IMR-90 (cell line): ENCODE results near the gene MACC1. TPM values are rescaled to one million over a fixed set of nuclear protein-coding genes. Genes with fewer than 3 reads are reported as not detected.

Experiments
- ATAC-seq: fragments of 200-7000 bp; cut with Tn5 transposase; 2 replicates; pipeline ENCODE4 v1.9.1; 2020; ENCODE audit warnings: low read depth, mild to moderate bottlenecking, moderate library complexity
- BruUV-seq: library from RNA; stranded (reverse); fragments of 400-500 nt; replicated peaks from 2 replicates; lab custom pipeline; 2021; lab: Mats Ljungman, UMichigan
- CTCF ChIA-PET: fragments of 300-600 bp; formaldehyde crosslinking; extraction: SDS; loops from one replicate; lab custom pipeline; 2021; ENCODE audit warnings: antibody characterized with exemption; lab: Yijun Ruan, JAX
- POLR2A ChIA-PET: fragments of 300-600 bp; sonication (Branson Sonifier 250); formaldehyde crosslinking; loops from one replicate; lab custom pipeline; 2022; ENCODE audit warnings: antibody characterized with exemption; ENCODE audit not compliant: unreplicated experiment; lab: Charles Lee
- DNase-seq: peaks from one replicate; pipeline ENCODE4 v3.0.0; 2013
- H2AFZ ChIP-seq: replicated peaks from 2 replicates; pipeline ENCODE3; 2013; ENCODE audit warnings: low read length, mild to moderate bottlenecking; ENCODE audit not compliant: poor library complexity
- H2AK5ac ChIP-seq: 2 replicates; pipeline ENCODE4 v1.6.1; 2013; ENCODE audit warnings: low read depth, low read length, inconsistent platforms
- H2AK9ac ChIP-seq: replicated peaks from 2 replicates; pipeline ENCODE3; 2013; ENCODE audit warnings: mild to moderate bottlenecking, low read depth, low read length, moderate library complexity; ENCODE audit not compliant: poor library complexity
- H2BK120ac ChIP-seq: 2 replicates; pipeline ENCODE4 v1.6.1; 2013; ENCODE audit warnings: low read depth, low read length, inconsistent platforms
- H2BK15ac ChIP-seq: 3 replicates; pipeline ENCODE4 v1.6.1; 2013; ENCODE audit warnings: low read depth, low read length, inconsistent platforms
- H2BK20ac ChIP-seq: 2 replicates; pipeline ENCODE4 v1.6.1; 2013; ENCODE audit warnings: low read depth, mild to moderate bottlenecking, inconsistent platforms, low read length, moderate library complexity
- H2BK5ac ChIP-seq: 2 replicates; pipeline ENCODE4 v1.6.1; 2013; ENCODE audit warnings: mild to moderate bottlenecking, low read depth, low read length, inconsistent platforms; ENCODE audit not compliant: poor library complexity, severe bottlenecking
- H3K14ac ChIP-seq: replicated peaks from 2 replicates; pipeline ENCODE4 v1.6.1; 2013; ENCODE audit warnings: low read depth, low read length, inconsistent platforms
- H3K18ac ChIP-seq: 2 replicates; pipeline ENCODE4 v1.6.1; 2013; ENCODE audit warnings: low read depth, low read length, control low read depth
- H3K23ac ChIP-seq: 2 replicates; pipeline ENCODE4 v1.6.1; 2013; ENCODE audit warnings: low read depth, low read length, inconsistent platforms
- H3K27ac ChIP-seq: 2 replicates; pipeline ENCODE4 v1.5.1; 2013; ENCODE audit warnings: mild to moderate bottlenecking, control low read depth, low read length; ENCODE audit not compliant: insufficient read depth
- H3K27me3 ChIP-seq: 2 replicates; pipeline ENCODE4 v1.6.1; 2013; ENCODE audit warnings: low read length; ENCODE audit not compliant: control insufficient read depth, insufficient read depth
- H3K36me3 ChIP-seq: 2 replicates; pipeline ENCODE4 v1.6.1; 2013; ENCODE audit warnings: low read length, mixed read lengths; ENCODE audit not compliant: control insufficient read depth, insufficient read depth
- H3K4ac ChIP-seq: 2 replicates; pipeline ENCODE4 v1.6.1; 2013; ENCODE audit warnings: low read depth, low read length, inconsistent platforms
- H3K4me1 ChIP-seq: 2 replicates; pipeline ENCODE4 v1.6.1; 2013; ENCODE audit warnings: low read length, mixed read lengths; ENCODE audit not compliant: control insufficient read depth, insufficient read depth
- H3K4me2 ChIP-seq: 2 replicates; pipeline ENCODE4 v1.6.1; 2013; ENCODE audit warnings: low read depth, mild to moderate bottlenecking, control low read depth, low read length, moderate library complexity
- H3K4me3 ChIP-seq: 2 replicates; pipeline ENCODE4 v1.5.1; 2013; ENCODE audit warnings: low read depth, mild to moderate bottlenecking, control low read depth, low read length, moderate library complexity; ENCODE audit not compliant: insufficient read depth
- H3K56ac ChIP-seq: 2 replicates; pipeline ENCODE4 v1.6.1; 2013; ENCODE audit warnings: low read length, inconsistent platforms; ENCODE audit not compliant: insufficient read depth; ENCODE audit errors: extremely low read depth
- H3K79me1 ChIP-seq, 2 experiments: 2 replicates each; pipeline ENCODE4 v1.6.1; 2013; ENCODE audit warnings: low read length in 2 of 2, inconsistent platforms in 1 of 2, low read depth in 1 of 2
- H3K9ac ChIP-seq: 2 replicates; pipeline ENCODE4 v1.6.1; 2013; ENCODE audit warnings: low read depth, low read length, control low read depth
- H3K9me1 ChIP-seq: 2 replicates; pipeline ENCODE4 v1.6.1; 2013; ENCODE audit warnings: low read length, inconsistent platforms; ENCODE audit not compliant: insufficient read depth
- H3K9me3 ChIP-seq: 2 replicates; pipeline ENCODE4 v1.6.1; 2013; ENCODE audit warnings: low read length; ENCODE audit not compliant: control insufficient read depth, insufficient read depth
- H4K20me1 ChIP-seq: 2 replicates; pipeline ENCODE4 v1.6.1; 2013; ENCODE audit warnings: low read length, inconsistent platforms; ENCODE audit not compliant: insufficient read depth
- H4K5ac ChIP-seq: 2 replicates; pipeline ENCODE4 v1.6.1; 2013; ENCODE audit warnings: mild to moderate bottlenecking, low read depth, low read length, control low read depth
- H4K8ac ChIP-seq, 2 experiments: 2 replicates each; pipeline ENCODE4 v1.6.1; 2013; ENCODE audit warnings: low read depth in 2 of 2, low read length in 2 of 2, control low read depth in 1 of 2, inconsistent platforms in 1 of 2
- H4K91ac ChIP-seq: 2 replicates; pipeline ENCODE4 v1.6.1; 2013; ENCODE audit warnings: low read depth, low read length, inconsistent platforms; ENCODE audit not compliant: insufficient read depth
- CEBPB ChIP-seq: IDR thresholded peaks from 2 replicates; pipeline ENCODE4 v1.6.1; 2012; ENCODE audit warnings: low read depth, low read length, improper control_type of control experiment
- CHD1 ChIP-seq: IDR thresholded peaks from 2 replicates; pipeline ENCODE4 v1.6.1; 2012; ENCODE audit warnings: low read depth, low read length, improper control_type of control experiment
- ELK1 ChIP-seq: fragments of 150-350 bp; IDR thresholded peaks from 2 replicates; pipeline ENCODE4 v1.6.1; 2016; ENCODE audit warnings: low read depth, mild to moderate bottlenecking, low read length, moderate library complexity, borderline replicate concordance
- FOS ChIP-seq: fragments of 150-350 bp; IDR thresholded peaks from 2 replicates; pipeline ENCODE4 v1.6.1; 2016; ENCODE audit warnings: low read depth, low read length
- MAFK ChIP-seq: IDR thresholded peaks from 2 replicates; pipeline ENCODE4 v1.6.1; 2012; ENCODE audit warnings: low read depth, low read length, improper control_type of control experiment
- MAZ ChIP-seq: IDR thresholded peaks from 2 replicates; pipeline ENCODE4 v1.6.1; 2012; ENCODE audit warnings: low read depth, mild to moderate bottlenecking, low read length, improper control_type of control experiment, moderate library complexity, borderline replicate concordance
- MXI1 ChIP-seq: IDR thresholded peaks from 2 replicates; pipeline ENCODE4 v1.6.1; 2012; ENCODE audit warnings: low read depth, mild to moderate bottlenecking, low read length, moderate library complexity, borderline replicate concordance
- NFE2L2 ChIP-seq: fragments of 150-350 bp; IDR thresholded peaks from 2 replicates; pipeline ENCODE4 v1.6.1; 2016; ENCODE audit warnings: low read depth, mild to moderate bottlenecking, low read length
- POLR2A ChIP-seq: IDR thresholded peaks from 2 replicates; pipeline ENCODE4 v1.6.1; 2012; ENCODE audit warnings: mild to moderate bottlenecking, low read depth, low read length
- RAD21 ChIP-seq: IDR thresholded peaks from 2 replicates; pipeline ENCODE4 v1.6.1; 2012; ENCODE audit warnings: low read length, improper control_type of control experiment
- RCOR1 ChIP-seq: IDR thresholded peaks from 2 replicates; pipeline ENCODE4 v1.6.1; 2012; ENCODE audit warnings: mild to moderate bottlenecking, low read length, improper control_type of control experiment; ENCODE audit not compliant: insufficient replicate concordance
- RFX5 ChIP-seq: IDR thresholded peaks from 2 replicates; pipeline ENCODE4 v1.8.0; 2012; ENCODE audit warnings: low read depth, mild to moderate bottlenecking, low read length, moderate library complexity
- SMC3 ChIP-seq: fragments of 150-350 bp; IDR thresholded peaks from 2 replicates; pipeline ENCODE4 v1.6.1; 2016; ENCODE audit warnings: low read depth, mild to moderate bottlenecking, antibody characterized with exemption, low read length, moderate library complexity
- USF2 ChIP-seq: fragments of 150-350 bp; IDR thresholded peaks from 2 replicates; pipeline ENCODE4 v1.6.1; 2017; ENCODE audit warnings: mild to moderate bottlenecking, antibody characterized with exemption, low read length, low read depth
- WGBS, 2 experiments: methylation state at CpG; one replicate each; pipeline versions ENCODE4 v1.1.5 to v1.1.7; 2013; ENCODE audit warnings: missing lambda C conversion rate in 2 of 2; ENCODE audit not compliant: insufficient read length in 1 of 2; ENCODE audit errors: extremely low coverage in 2 of 2; 5-methylcytosine and 5-hydroxymethylcytosine counted together
- dilution Hi-C: fragments of 300-500 bp; cut with HindIII; formaldehyde crosslinking; loops from one replicate; pipeline ENCODE4 v1.14.3; 2018; ENCODE audit warnings: low sequenced_read_pairs; ENCODE audit not compliant: unreplicated experiment
- in situ Hi-C: fragments of 300-500 bp; cut with MboI; formaldehyde crosslinking; loops from 3 replicates; pipeline ENCODE4 v1.14.3; 2019; ENCODE audit warnings: low sequenced_read_pairs, inconsistent platforms, mixed read lengths
- intact Hi-C: fragments of 100-400 bp; cut with micrococcal nuclease; formaldehyde crosslinking; loops from 2 replicates; pipeline ENCODE4 v1.10.0; 2022
- polyA plus RNA-seq, 3 experiments: library from polyadenylated mRNA; depleted of rRNA; stranded (reverse); fragments of >200 nt; gene quantifications; 2 replicates each; pipeline ENCODE4 v1.2.3, GENCODE V29; 2012; ENCODE audit warnings: low replicate concordance in 1 of 3
- total RNA-seq: library from RNA; depleted of rRNA; stranded (reverse); fragments of >200 nt; gene quantifications from 2 replicates; pipeline ENCODE4 v1.2.3, GENCODE V29; 2012

Gene MACC1
- total and polyA plus RNA-seq, 2 of the 4 experiments (the other 2 are of a cell fraction) = under 0.01 TPM; not detected in 1

DNA sequence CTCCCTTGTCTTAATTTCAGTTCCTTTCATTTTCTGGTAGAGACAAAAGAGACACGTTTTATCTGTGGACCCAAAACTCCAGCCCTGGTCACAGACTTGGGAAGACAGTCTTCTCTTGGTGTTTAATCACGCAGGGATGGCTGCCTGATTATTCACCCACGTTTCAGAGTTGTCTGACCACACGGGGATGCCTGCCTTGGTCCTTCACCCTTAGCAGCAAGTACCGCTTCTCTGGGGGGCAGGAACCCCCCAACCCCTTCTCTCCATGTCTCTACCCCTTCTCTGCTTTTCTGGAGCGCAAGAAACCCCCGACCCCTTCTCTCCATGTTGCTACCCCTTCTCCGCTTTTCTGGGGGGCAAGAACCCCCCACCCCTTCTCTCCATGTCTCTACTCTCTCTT, 95.8 kb downstream of the MACC1 start:
- H2AK5ac ChIP-seq = no peak overlapping the region

More for the DNA sequence above, 95.8 kb downstream of the MACC1 start:
- no peak overlapping the region for H2AK9ac ChIP-seq
- H3K56ac ChIP-seq = no peak overlapping the region
- 58% methylated on average over 5 of the region's 8 CpGs; no CpG with 5 or more reads in 1 of the 2 experiments for WGBS, 2 experiments
- H3K4me2 ChIP-seq = no peak overlapping the region
- H3K4me1 ChIP-seq = no peaks in the 10 kb centered on the region
- ATAC-seq = no peak
- no peak overlapping the region for H3K4ac ChIP-seq
- H3K27ac ChIP-seq = no peak overlapping the region
- no peak overlapping the region for H4K5ac ChIP-seq
- H3K79me1 ChIP-seq = no peaks in the 10 kb centered on the region
- no peak overlapping the region for H2AFZ ChIP-seq
- TF ChIP-seq FOS (no peak), ELK1 (no peak), MAZ (no peak), MAFK (no peak), SMC3 (no peak), CEBPB (no peak), NFE2L2 (no peak), USF2 (no peak), POLR2A (no peak), RAD21 (no peak), MXI1 (no peak), CHD1 (no peak), RCOR1 (no peak), RFX5 (no peak)
- H3K23ac ChIP-seq = no peak overlapping the region
- CTCF ChIA-PET = no interaction called here
- intact Hi-C loops (no loop called here), dilution Hi-C loops (no loop called here), in situ Hi-C loops (no loop called here)
- H2BK5ac ChIP-seq = no peak overlapping the region
- no TSS peak for BruUV-seq
- H2BK15ac ChIP-seq = no peak overlapping the region
- no peak overlapping the region for H2BK20ac ChIP-seq
- no peak overlapping the region for H4K91ac ChIP-seq
- no peak overlapping the region for H3K18ac ChIP-seq
- no peaks in the 10 kb centered on the region for H3K9me3 ChIP-seq
- H3K36me3 ChIP-seq = no peaks in the 10 kb centered on the region
- H3K14ac ChIP-seq = no peak overlapping the region
- H3K27me3 ChIP-seq = no peaks in the 10 kb centered on the region
- POLR2A ChIA-PET = no interaction called here
- no peak for DNase-seq
- H4K20me1 ChIP-seq = no peaks in the 10 kb centered on the region
- no peak overlapping the region for H3K9ac ChIP-seq
- no peak overlapping the region for H4K8ac ChIP-seq
- H3K4me3 ChIP-seq = no peak overlapping the region
- no peak overlapping the region for H2BK120ac ChIP-seq
- H3K9me1 ChIP-seq = no peaks in the 10 kb centered on the region
